HepG2 (cell line): ENCODE results near the gene SYCE3. TPM values are rescaled to one million over a fixed set of nuclear protein-coding genes. Genes with fewer than 3 reads are reported as not detected.

ENCODE experiments used
- ATAC-seq: fragments of 200-7000 bp; cut with Tn5 transposase; 3 replicates; pipeline ENCODE4 v1.9.1; 2020; ENCODE audit warnings: mild to moderate bottlenecking, moderate library complexity
- BruUV-seq: library from RNA; stranded (reverse); fragments of 400-500 nt; replicated peaks from 2 replicates; lab custom pipeline; 2021; lab: Mats Ljungman, UMichigan
- CTCF ChIA-PET: fragments of 300-600 bp; formaldehyde crosslinking; extraction: SDS; loops from one replicate; lab custom pipeline; 2021; ENCODE audit warnings: low total read pairs, inconsistent platforms, low intra/inter-chr PET ratio; lab: Yijun Ruan, JAX
- POLR2A ChIA-PET: fragments of 350-600 bp; sonication (Branson Sonifier 250); formaldehyde crosslinking; loops from one replicate; lab custom pipeline; 2020; ENCODE audit warnings: antibody characterized with exemption, inconsistent platforms; lab: Yijun Ruan, JAX
- DNase-seq: peaks from one replicate; pipeline ENCODE4 v3.0.0-alpha.2; 2015; ENCODE audit warnings: low spot score
- FAIRE-seq: peaks from 3 replicates; lab custom pipeline; 2011; peaks lifted over from hg19 to GRCh38; lab: Jason Lieb, UNC
- H2AFZ ChIP-seq: one replicate; pipeline ENCODE4 v1.6.1; 2011; ENCODE audit warnings: low read length, inconsistent platforms
- H3K27ac ChIP-seq: fragments of 300-600 bp; 3 replicates; pipeline ENCODE4 v1.8.0; 2011; ENCODE audit warnings: mixed run types, mild to moderate bottlenecking, mixed read lengths, low read length, inconsistent platforms; ENCODE audit not compliant: insufficient read depth; ENCODE audit errors: extremely low read length
- H3K27me3 ChIP-seq, 2 experiments: fragments of 200-600 bp in 1 of 2; 2 replicates in 1 of 2; 3 replicates in 1 of 2; pipeline versions ENCODE4 v1.6.0 to v1.8.0; 2011; ENCODE audit warnings: low read length in 2 of 2, mild to moderate bottlenecking in 2 of 2, moderate library complexity in 2 of 2, inconsistent platforms in 1 of 2; ENCODE audit not compliant: insufficient read depth in 2 of 2, control insufficient read depth in 1 of 2
- H3K36me3 ChIP-seq, 2 experiments: fragments of 200-600 bp in 1 of 2; replicated peaks in 1 of 2; 2 replicates in 1 of 2; 3 replicates in 1 of 2; pipeline versions ENCODE4 v1.5.1 to v1.8.0; 2011; ENCODE audit warnings: low read length in 2 of 2, inconsistent platforms in 1 of 2; ENCODE audit not compliant: insufficient read depth in 2 of 2, control insufficient read depth in 1 of 2
- H3K4me1 ChIP-seq: 2 replicates; pipeline ENCODE4 v1.5.1; 2012; ENCODE audit warnings: low read length, inconsistent platforms; ENCODE audit not compliant: insufficient read depth
- H3K4me2 ChIP-seq: 2 replicates; pipeline ENCODE4 v1.6.0; 2011; ENCODE audit warnings: low read depth, low read length, inconsistent platforms
- H3K4me3 ChIP-seq, 3 experiments: fragments of 200-600 bp in 1 of 3; sonication (generic), shearing (Covaris generic) in 1 of 3; replicated peaks in 1 of 3; 2 replicates each; pipeline ENCODE4 v1.5.1; 2011 to 2016; ENCODE audit warnings: low read length in 3 of 3, inconsistent platforms in 2 of 3, low read depth in 2 of 3, mild to moderate bottlenecking in 2 of 3, control low read depth in 1 of 3, mixed read lengths in 1 of 3; ENCODE audit not compliant: insufficient read depth in 1 of 3
- H3K79me2 ChIP-seq: one replicate; pipeline ENCODE4 v1.6.1; 2011; ENCODE audit warnings: low read length, inconsistent platforms; ENCODE audit not compliant: insufficient read depth
- H3K9ac ChIP-seq: 2 replicates; pipeline ENCODE4 v1.6.0; 2011; ENCODE audit warnings: mild to moderate bottlenecking, low read depth, low read length, inconsistent platforms; ENCODE audit not compliant: insufficient read depth
- H3K9me3 ChIP-seq: 2 replicates; pipeline ENCODE4 v1.5.1; 2012; ENCODE audit warnings: mild to moderate bottlenecking, low read length
- H4K20me1 ChIP-seq: 2 replicates; pipeline ENCODE4 v1.6.0; 2011; ENCODE audit warnings: inconsistent platforms, mild to moderate bottlenecking, low read length, moderate library complexity; ENCODE audit not compliant: insufficient read depth
- ARID4A ChIP-seq: sonication (generic); formaldehyde crosslinking; IDR thresholded peaks from 2 replicates; pipeline ENCODE4 v1.5.0; 2020; ENCODE audit warnings: mild to moderate bottlenecking, missing genetic modification reagents, borderline replicate concordance
- ATF1 ChIP-seq: IDR thresholded peaks from 2 replicates; pipeline ENCODE4 v1.6.1; 2016; ENCODE audit warnings: mild to moderate bottlenecking, control low read depth
- EZH2 ChIP-seq: conservative IDR thresholded peaks from 2 replicates; pipeline ENCODE4 v1.6.1; 2012; ENCODE audit warnings: mild to moderate bottlenecking, low read depth, low read length, moderate library complexity
- HNRNPK ChIP-seq: fragments of 200-400 bp; formaldehyde crosslinking; IDR thresholded peaks from 2 replicates; pipeline ENCODE4 v1.6.1; 2018; ENCODE audit warnings: low read length, low read depth, moderate library complexity, mild to moderate bottlenecking; ENCODE audit not compliant: poor library complexity, severe bottlenecking
- HNRNPUL1 ChIP-seq: fragments of 200-400 bp; formaldehyde crosslinking; IDR thresholded peaks from 2 replicates; pipeline ENCODE4 v1.6.1; 2017; ENCODE audit warnings: low read depth, mild to moderate bottlenecking, low read length, moderate library complexity
- MTA1 ChIP-seq: sonication (generic); formaldehyde crosslinking; IDR thresholded peaks from 2 replicates; pipeline ENCODE4 v1.4.0; 2020; ENCODE audit warnings: missing genetic modification reagents, mild to moderate bottlenecking, borderline replicate concordance
- MTA3 ChIP-seq: sonication (generic); formaldehyde crosslinking; IDR thresholded peaks from 2 replicates; pipeline ENCODE4 v1.4.0; 2020; ENCODE audit warnings: missing genetic modification reagents
- RXRB ChIP-seq: IDR thresholded peaks from 2 replicates; pipeline ENCODE4 v1.6.1; 2016; ENCODE audit warnings: borderline replicate concordance, missing genetic modification reagents, missing compliant biosample characterization
- SALL1 ChIP-seq: sonication (generic); formaldehyde crosslinking; IDR thresholded peaks from 2 replicates; pipeline ENCODE4 v1.8.0; 2022; ENCODE audit warnings: mild to moderate bottlenecking, missing genetic modification reagents
- THAP11 ChIP-seq: IDR thresholded peaks from 2 replicates; pipeline ENCODE4 v1.6.1; 2016; ENCODE audit warnings: missing biosample characterization, missing genetic modification reagents
- ZNF687 ChIP-seq: sonication (generic); formaldehyde crosslinking; IDR thresholded peaks from 2 replicates; pipeline ENCODE4 v1.5.1; 2020; ENCODE audit warnings: mild to moderate bottlenecking, missing genetic modification reagents, moderate library complexity
- WGBS: methylation state at CpG from one replicate; pipeline ENCODE4 v1.1.6; 2017; ENCODE audit warnings: low lambda C conversion rate; 5-methylcytosine and 5-hydroxymethylcytosine counted together
- in situ Hi-C: cut with HindIII; loops from 2 replicates; pipeline ENCODE4 v1.10.0; 2017; ENCODE audit warnings: low pct_unique_long_range_greater_than_20kb; ENCODE audit not compliant: extremely low pct_ligation_motif_present
- intact Hi-C: fragments of 100-400 bp; cut with micrococcal nuclease; formaldehyde crosslinking; loops from one replicate; pipeline ENCODE4 v1.10.0; 2022; ENCODE audit not compliant: unreplicated experiment
- polyA plus RNA-seq, 8 experiments: library from polyadenylated mRNA; depleted of rRNA in 3 of 8; stranded (reverse) in 7 of 8; unstranded in 1 of 8; fragments of >200 nt; fragmentation: Illumina TruSeq in 4 of 8; extraction: Trizol in 4 of 8; gene quantifications; 2 replicates each; pipeline versions ENCODE4 v1.2.1 to v1.2.3, GENCODE V29; 2011 to 2016; ENCODE audit warnings: low read depth in 4 of 8, missing spikeins in 1 of 8, mixed read lengths in 1 of 8; ENCODE audit not compliant: insufficient read depth in 1 of 8
- total RNA-seq, 5 experiments: library from RNA; depleted of rRNA; stranded (reverse); fragments of >200 nt; fragmentation: Illumina TruSeq; extraction: Trizol; gene quantifications; 2 replicates each; pipeline ENCODE4 v1.2.3, GENCODE V29; 2016; ENCODE audit warnings: low read depth in 1 of 5

Gene SYCE3
- total and polyA plus RNA-seq, 2 of the 13 experiments (the other 11 are each of a cell fraction or from before 2014, with no cell fraction given) = not detected

GRCh38 chr22:50547263-50547985, 15.3 kb downstream of the SYCE3 start:
- Histone ChIP-seq H3K4me2 (peak overlapping the region; percentile 36; the same call in 1 of the 2 replicates), H3K79me2 (no peaks in the 10 kb centered on the region), H4K20me1 (no peaks in the 10 kb centered on the region), H3K9me3 (no peaks in the 10 kb centered on the region), H3K9ac (no peak overlapping the region), H3K27me3 (peaks cover 3 to 30% of the 10 kb centered on the region in 2 experiments), H3K4me3 (peak overlapping the region in 2 of 3 experiments; percentile 16 to 48; a peak in 2 of 6 replicates), H3K36me3 (no peaks in the 10 kb centered on the region), H2AFZ (no peak overlapping the region), H3K4me1 (peaks cover 22% of the 10 kb centered on the region), H3K27ac (no peak overlapping the region)
- FAIRE-seq (no peak), ATAC-seq (peak; percentile 12), DNase-seq (no peak)
- WGBS = 33% methylated on average over 9 of the region's 35 CpGs
- ChIA-PET POLR2A (interaction anchor here (0.9 to 4.2 kb wide), 7 partner anchors 8 to 40 kb away, joined by 3 to 34 read pairs (median 4); partner anchors contain the start of genes LMF2, NCAPH2, SCO2 and SYCE3), CTCF (no interaction called here)
- TF ChIP-seq EZH2 (no peak), MTA3 (CRISPR knock-in tag) (no peak), HNRNPK (peak; percentile 42), ATF1 (CRISPR knock-in tag) (no peak), SALL1 (CRISPR knock-in tag) (no peak), ARID4A (CRISPR knock-in tag) (no peak), MTA1 (CRISPR knock-in tag) (no peak), RXRB (no peak), HNRNPUL1 (no peak), THAP11 (no peak), ZNF687 (CRISPR knock-in tag) (peak; percentile 16; the same call in 1 of the 2 replicates)
- in situ Hi-C loops (no loop called here), intact Hi-C loops (no loop called here)
- BruUV-seq = no TSS peak
